GM21717 (cell line): Measurements from ENCODE around the gene ITGB3BP.
"Not testable (repeated sequence)": the region's sequence is repeated elsewhere in the genome, so short reads cannot be mapped to it uniquely, and the experiment has no call there.

Experiments
- ATAC-seq: cut with Tn5 transposase; IDR thresholded peaks from one replicate; pipeline ENCODE4 v1.9.1; 2021; ENCODE audit warnings: mild to moderate bottlenecking, moderate library complexity; ENCODE audit not compliant: unreplicated experiment

The ITGB3BP gene

DNA sequence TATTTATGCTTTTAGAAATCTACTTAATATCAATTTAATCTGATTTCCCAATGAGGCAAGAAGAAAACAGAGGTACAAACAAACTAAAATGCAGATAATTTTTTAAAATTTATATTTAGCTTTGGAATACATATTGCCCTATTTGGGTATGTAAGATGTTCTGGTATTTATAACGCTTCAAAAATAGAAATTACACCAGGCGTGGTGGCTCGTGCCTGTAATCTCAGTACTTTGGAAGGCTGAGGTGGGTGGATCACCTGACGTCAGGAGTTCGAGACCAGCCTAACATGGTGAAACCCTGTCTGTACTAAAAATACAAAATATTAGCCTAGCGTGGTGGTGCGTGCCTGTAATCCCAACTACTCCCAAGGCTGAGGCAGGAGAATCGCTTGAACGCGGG, 13.3 kb downstream of the ITGB3BP start:
- no peak for ATAC-seq

DNA sequence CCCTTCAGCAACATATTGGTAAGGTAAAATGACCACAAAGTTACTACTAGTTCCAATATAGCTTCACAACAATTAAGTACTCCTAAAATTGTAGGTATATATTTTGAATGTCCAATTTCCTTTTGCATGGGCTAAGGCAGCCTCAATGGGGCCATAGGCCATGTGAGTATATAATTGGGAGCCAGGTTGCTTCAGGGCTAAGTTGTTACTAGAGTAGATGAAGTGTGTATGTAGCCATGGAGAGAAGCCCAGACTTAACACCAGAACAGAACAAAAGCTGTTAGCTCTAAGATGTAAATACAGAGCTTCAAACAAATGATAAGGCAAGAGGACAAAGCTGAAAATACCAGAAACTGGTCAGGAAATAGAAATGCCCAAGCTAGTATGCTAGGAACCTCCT, 16.2 kb downstream of the ITGB3BP start:
- ATAC-seq, result no peak

DNA sequence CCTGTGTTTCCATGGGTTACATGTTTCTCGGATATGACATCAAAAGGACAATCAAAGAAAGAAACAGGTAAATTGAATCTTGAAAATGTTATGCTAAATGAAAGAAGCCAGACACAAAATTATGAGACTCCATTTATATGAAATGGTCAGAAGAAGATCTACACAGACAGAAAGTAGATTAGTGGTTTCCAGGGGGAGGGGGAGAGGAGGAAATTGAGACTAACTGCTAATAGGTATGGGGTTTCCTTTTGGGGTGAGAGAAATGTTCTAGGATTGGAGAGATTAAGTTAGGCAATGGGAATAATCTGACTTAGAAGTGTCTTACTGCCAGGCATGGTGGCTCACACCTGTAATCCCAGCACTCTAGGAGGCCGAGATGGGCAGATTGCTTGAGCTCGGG, 21.8 kb downstream of the ITGB3BP start:
- no peak for ATAC-seq

DNA sequence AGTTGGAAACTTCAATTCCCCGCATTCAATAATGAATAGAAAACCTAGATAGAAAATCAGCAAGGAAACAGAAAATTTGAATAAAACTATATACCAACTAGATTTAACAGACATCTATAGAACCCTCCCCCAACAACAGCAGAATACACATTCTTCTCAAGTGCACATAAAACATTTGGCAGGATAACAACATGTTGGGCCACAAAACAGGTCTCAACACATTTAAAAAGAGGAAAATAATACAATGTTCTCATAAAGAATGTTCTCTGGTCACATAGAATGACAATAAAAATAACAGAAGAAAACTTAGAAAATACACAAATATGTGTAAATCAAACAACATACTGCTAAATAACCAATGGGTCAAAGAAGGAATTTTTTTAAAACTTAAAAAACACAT, 24.9 kb downstream of the ITGB3BP start:
- ATAC-seq, result no peak

DNA sequence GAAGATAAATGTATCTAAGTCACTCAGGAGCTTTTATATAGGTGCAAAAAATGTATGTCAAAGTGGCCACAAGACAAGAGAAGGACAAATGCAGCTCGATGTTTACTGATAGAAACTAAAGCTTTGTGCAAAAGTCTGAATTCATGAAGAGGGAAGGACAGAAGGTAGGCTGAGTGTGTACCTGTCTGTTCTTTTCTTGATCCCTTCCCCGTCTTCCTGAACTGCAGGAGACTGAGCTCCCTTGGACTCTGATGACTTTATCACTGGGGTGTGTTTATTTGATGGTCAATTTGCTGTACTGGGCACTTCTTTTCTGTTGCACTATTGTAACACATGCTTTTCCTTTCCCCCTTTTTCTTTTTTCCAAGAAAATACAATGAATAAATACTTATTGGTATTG, 25.4 kb downstream of the ITGB3BP start:
- no peak for ATAC-seq

DNA sequence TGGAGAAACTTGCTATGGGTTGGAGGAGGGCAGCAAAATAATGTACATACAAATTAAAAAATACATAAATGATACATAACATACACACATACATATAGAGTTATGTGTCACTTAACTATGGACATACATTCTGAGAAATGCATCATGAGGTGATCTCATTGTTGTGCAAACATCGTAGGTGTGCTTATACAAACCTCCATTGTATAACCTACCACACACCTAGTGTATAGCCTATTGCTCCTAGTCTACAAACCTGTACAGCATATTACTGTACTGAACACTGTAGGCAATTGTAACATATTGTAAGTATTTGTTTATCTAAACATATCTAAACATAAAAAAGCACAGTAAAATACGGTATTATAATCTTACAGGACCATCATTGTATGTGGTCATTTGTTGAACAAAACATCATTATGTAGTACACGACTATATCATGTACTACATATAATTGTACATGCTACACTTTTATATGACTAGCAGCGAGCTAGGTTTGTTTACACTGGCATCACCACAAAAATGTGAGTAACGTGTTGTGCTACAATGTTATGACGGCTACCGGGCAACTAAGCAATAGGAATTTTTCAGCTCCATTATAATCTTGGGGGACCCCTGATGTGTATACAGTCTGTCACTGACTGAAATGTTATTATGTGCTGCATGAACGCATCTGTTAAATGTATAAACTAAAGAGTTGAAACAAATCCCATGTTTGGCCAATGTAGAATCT, 35.5 kb downstream of the ITGB3BP start:
- no peak for ATAC-seq

DNA sequence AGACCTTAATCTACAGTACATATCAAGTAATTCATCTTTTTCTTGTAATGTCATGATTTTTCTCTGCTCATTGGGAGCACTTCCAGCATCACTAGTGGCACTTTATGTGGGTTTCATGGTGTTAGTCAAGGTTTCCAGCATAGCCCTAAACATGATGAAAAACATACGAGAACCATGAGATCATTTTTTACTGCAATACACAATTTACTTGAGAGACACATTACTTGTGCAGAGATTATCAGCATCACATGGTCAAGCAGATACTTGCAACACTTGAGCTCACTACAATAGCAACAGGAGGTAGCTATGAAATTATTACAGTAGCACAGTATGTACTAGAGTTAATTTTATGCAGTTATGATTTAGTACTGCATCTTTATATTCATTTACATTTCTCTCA, 36.4 kb downstream of the ITGB3BP start:
- ATAC-seq, result no peak

DNA sequence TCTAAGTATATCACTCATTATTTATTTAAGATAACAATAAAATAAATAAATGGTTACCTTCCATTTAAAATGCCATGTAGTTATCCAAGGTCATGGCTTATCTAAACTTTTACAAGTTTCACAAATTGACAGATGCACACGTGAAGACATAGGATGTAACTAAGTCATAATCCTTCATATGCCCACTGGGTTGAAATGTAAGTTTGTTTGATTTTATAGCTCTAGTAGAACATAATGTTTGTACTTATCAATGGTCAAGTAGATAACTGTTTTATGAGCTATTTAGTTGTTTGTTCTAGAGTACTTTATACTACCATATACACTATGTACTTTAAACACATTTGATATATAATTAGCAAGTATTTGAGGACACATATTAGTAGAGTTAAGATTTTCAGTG, 43.0 kb downstream of the ITGB3BP start:
- ATAC-seq, result no peak

DNA sequence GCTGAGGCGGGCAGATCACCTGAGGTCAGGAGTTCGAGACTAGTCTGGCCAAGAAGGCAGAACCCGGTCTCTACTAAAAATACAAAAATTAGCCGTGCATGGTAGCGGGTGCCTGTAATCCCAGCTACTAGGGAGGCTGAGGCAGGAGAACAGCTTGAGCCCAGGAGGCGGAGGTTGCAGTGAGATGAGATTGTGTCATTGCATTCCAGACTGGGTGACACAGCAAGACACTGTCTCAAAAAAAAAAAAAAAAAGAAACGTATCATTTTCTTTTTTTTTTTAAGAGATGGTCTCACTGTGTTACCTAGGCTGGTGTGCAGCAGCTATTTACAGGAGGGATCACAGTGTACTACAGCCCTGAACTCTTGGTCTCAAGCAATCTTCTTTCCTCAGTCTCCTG, 47.3 kb downstream of the ITGB3BP start:
- ATAC-seq, result no peak

DNA sequence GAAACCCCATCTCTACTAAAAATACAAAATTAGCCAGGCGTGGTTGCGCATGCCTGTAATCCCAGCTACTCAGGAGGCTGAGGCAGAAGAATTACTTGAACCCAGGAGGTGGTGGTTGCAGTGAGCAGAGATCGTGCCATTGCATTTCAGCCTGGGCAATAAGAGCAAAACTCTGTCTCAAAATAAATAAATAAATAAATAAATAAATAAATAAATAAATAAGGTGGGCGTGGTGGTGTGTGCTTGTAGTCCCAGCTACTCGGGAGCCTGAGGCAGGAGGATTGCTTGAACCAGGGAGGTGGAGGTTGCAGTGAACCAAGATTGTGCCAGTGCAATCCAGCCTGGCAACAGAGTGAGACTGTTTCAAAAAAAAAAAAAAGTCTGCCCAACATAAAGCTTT, 54.3 kb downstream of the ITGB3BP start:
- ATAC-seq, result not testable (repeated sequence)

DNA sequence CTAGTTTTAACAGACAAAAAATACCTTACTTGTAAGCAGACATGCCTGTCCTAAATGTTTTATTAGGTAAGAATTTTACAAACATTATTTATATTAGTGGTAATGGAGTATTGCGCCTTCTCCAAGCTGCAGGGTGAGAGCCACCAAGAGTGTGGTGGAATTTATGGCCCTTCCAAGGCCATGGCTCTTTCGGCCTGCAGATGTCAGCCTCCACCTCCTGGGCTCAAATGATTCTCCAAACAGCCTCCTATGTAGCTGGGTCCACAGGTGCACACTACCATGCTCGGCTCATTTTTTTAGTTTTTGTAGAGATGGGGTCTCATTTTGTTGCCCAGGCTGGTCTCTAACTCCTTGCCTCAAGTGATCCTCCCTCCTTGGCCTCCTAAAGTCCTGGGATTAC, 56.3 kb downstream of the ITGB3BP start:
- no peak for ATAC-seq

DNA sequence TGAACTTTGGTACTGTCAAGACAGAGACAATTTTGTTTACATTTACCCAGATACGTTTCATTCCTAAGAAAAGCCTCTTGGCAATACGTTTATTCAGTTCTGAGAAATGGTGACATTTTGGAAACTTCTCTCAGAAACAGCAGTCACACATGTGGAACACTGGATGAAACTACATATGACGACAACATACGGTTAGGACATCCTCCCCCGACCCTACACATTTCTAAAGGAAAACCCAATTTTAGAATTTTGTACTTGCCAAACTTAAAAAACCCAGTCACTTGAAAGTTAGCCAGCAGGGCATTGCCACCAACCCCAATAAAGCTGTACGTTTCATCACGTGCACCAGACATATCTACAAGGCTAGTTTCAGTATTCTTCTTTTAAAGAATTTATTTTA, 56.8 kb downstream of the ITGB3BP start:
- ATAC-seq, result no peak

DNA sequence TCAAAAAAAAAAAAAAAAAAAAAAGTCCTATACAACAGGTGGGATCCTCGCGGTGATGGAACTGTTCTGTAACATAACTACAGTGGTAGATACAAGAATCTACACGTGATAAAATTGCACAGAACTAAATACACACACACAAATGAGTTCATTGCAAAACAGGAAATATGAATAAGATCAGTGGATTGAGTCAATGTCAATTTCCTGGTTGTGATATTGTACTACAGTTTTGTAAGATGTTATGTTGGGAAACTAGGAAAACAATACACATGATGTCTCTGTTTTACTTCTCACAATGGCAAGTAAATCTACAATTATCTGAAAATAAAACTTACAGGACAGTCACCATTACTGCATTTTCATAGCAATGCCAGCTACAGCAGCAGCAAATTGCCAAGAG, 59.8 kb downstream of the ITGB3BP start:
- ATAC-seq, result no peak

DNA sequence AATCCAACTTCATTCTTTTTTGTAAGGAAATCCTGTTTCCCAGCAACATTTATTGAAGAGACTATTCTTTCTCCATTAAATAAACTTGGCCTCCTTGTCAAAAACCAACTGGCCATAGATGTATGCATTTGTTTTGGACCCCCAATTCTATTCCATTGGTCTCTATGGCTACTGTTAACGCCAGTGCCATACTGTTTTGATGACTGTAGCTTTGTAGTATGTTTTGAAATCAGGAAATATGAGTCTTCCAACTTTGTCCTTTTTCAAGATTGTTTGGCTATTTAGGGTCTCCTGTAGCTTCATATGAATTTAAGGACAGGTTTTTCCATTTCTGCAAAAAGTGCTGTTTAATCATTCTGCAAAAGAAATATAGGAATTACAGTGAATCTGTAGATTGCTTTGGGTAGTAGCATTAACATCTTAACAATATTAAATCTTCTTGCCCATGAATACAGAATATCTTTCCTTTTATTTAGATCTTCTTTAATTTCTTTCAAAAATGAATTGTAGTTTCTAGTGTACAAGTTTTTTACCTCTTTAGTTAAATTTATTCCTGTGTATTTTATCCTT, 61.3 kb downstream of the ITGB3BP start:
- ATAC-seq, result no peak

DNA sequence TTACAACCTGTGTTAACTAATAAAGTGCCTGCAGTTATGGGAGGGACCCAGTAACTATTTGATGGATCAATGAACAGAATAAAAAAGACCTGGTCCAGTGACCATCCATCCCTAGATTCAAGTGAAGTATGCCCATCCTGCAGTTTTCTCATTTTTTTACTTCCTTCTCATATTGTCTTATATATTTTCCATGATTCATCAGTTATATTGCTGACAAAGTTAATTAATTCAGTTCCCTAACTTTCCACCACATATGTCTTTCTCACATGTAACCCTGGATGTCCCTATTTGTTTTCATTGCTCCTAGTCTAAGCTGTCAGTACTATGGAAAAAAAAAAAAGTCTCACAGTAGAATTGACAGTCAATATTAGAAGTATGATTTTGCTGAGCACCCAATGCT, 64.3 kb downstream of the ITGB3BP start:
- ATAC-seq, result no peak

DNA sequence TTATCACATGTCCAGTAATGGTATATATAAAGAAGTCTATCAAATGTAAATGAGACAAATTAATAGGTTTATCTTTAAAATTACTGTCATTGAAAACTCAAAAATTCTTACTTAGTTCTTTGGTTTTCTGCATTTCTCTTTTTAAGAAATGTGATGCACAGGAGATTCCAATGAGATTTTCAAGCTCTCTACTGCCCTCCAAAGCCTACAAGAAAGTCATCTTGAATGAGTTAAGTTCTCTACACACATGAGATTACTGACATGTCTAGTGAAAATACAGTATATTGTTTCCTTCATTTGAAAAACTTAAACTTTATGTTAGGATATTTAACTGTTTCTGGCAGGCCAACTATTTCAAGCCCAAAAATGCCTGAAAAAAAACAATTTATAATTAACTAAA, 68.8 kb downstream of the ITGB3BP start:
- no peak for ATAC-seq

DNA sequence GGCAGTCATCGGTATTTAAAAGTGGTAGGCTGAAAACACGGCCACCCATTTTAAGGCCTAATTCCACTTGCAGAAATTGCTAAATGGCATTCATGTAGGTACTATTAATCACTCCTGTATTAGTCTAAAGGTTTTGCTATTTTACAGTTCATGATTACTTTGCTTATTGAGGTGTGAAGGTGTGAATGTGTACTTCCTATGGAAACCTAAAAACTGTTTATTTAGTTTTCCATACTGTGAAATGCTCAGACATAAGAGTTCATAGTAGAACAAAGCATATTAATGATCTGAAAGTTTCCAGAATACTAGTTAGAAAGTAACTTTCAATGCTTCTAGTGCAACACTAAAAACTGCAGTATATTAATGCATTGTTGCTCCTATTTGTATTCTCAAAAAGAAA, 69.8 kb downstream of the ITGB3BP start:
- no peak for ATAC-seq

DNA sequence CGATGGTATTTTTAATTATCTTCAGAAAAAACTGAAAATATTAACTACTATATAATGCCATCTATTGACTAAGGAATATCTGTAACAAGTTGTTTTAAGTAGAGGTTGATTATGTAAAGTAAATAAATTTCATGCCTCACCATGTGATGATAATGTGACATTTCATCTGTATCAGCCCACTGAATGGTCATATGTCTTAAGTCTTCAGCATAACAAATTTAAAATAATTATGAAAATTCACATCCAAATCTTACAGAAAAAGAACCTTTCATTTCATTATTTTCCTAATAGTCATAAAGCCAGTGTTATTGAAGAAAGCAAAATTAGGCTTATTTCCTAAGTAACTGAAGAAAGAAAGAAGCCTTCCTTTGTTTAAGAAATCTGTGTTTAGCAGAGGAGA, 72.6 kb downstream of the ITGB3BP start:
- no peak for ATAC-seq

DNA sequence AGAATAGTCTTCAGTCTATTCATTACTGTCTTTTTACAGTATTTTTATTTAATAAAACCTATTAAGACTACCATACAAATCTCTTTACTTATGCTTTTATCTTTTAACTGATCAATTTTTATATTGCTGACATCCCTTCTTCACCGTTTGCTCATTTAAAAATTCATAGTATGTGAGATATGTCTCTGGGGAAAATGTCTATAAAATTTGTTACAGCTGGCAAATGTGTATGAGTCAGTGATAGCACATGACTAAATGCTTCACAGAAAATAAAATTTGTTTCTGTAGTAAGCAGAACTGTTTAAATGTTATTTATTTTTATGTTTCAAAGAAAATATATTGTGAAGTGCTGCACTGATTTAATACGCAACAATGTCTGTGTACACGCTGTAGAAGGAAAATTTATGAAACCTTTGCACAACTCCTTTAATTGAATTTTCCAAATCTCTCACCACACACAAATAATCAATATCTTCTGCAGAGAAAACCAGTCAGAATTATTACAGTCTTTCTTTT, 74.2 kb downstream of the ITGB3BP start:
- no peak for ATAC-seq

DNA sequence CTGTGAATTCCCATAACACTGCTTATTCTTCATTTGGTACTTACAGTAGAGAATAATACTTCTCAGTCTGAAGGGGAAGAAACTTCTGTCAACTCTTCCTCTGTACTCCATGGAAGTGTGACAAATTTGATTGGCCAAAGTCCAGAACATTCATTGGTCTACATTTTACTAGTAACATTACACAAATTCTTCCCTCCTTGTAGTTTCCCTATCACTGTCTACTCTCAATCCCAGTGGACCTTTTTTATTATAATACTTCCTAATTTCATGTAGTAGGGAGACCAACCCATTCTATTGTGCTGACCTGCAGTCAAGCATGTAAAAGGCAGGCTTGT, 80.9 kb downstream of the ITGB3BP start:
- no peak for ATAC-seq

DNA sequence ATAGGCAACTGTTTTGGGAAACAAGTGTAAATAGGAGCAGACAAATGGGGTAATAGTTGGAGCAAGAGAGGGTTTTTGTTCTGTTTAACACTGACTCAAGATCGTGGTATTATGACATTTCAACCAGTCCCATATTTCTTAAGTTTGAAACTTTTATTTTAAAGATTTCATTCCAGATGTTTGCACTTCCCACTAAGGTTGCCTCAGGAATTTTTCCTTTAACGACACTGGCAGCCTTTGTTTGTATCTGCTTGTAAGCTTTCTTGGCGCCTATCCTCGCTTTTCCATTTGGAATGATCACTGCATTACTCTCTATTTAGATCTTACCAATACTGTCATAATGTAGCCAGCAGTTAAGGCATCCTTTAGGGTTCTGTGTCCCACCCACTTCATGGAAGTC, 87.9 kb downstream of the ITGB3BP start:
- ATAC-seq, result no peak

DNA sequence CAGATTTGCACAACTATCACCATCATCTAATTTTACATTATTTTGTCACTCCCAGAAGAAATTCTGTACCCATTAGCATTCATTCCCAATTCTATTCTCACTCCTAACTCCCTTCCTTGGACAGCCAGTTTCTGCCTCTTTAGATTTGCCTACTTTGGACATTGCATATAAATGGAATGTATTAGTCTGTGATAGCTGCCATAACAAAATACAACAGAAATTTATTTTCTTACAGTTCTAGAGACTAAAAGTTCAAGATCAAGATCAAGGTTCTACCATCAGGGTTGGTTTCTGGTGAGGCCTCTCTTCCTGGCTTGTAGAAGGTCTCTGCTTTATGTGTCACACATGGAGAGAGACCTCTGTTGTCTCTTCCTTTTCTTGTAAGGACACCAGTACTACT, 93.7 kb downstream of the ITGB3BP start:
- ATAC-seq, result no peak

DNA sequence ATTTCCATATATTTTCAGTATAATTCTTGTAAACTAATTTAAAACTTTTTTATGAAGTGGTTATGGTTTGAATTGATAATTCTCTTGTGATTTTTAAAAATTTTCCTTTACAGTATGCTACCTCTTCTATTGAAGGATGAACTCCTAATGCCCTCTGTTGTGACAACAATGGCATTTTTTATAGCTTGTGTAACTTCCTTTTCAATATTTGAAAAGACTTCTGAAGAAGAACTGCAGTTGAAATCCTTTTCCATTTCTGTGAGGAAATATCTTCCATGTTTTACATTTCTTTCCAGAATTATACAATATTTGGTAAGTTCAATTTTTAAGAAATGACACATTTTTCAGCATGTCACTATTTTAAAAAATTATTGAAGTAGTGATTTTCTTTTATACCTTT, 94.2 kb downstream of the ITGB3BP start:
- no peak for ATAC-seq
